HG02642 (cell line): ENCODE results near the gene CCDC12.

Source experiments
- ATAC-seq: cut with Tn5 transposase; IDR thresholded peaks from one replicate; pipeline ENCODE4 v1.9.1; 2021; ENCODE audit warnings: mild to moderate bottlenecking; ENCODE audit not compliant: unreplicated experiment, poor library complexity

Gene CCDC12

DNA sequence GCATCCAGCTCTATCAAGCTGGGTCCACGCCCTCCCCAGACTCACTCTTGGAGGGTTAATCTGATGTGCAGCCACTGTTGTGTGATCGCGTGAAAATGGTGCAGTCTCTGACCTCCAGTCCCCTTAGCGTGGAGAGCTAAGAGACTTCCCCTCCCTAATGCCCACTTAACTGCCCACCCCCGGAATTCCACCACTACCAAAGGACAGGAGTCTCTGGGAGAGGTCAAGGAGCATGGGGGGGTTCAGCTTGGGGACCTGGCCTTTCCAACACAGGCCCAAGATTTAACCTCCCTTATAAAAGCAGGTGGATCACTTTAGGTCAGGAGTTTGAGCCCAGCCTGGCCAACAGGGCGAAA is 48.8 kb downstream of the CCDC12 start:
- no peak for ATAC-seq

GRCh38 chr3:46926871-46927717 is 49.5 kb downstream of the CCDC12 start:
- peak; percentile 60 for ATAC-seq

DNA sequence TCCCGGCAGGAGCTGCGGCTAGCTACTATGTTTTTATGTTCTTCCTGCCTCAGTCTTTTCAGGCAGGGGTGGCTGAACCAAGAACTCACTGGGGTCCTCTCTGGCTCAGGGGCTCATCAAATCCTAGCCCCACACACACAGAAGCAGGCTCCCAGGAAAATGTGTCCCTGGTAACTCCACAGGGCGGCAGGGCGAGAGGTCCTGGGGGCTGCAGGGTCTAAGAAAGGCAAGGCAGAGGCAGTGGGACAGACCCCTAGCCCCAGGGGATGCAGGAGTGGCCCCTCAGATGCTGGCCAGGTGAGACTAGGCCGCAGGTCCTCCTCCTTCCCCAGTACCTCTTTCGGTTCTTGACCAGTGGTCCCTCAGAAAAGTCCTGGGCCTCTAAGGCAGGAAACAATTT is 50.1 kb downstream of the CCDC12 start:
- ATAC-seq = no peak

DNA sequence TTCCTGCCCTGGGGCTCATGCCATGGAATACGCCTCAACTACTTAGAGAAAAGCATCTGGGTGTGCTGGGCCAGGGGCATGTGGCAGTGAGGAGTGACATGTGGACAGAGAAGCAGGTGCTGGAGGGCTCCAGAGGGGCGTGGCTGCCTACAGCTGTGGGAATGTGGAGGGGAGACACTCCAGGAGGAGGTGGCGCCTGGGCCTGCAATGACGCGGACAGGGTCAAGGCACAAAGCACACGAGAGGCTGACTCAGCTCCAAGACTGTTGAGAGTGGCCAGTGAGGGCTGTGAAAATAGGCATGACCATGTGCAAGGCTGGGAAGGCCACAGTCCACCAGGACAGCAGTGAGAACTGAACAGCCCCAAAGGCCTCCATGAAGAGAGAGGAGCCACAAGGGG is 50.5 kb downstream of the CCDC12 start:
- ATAC-seq = no peak

DNA sequence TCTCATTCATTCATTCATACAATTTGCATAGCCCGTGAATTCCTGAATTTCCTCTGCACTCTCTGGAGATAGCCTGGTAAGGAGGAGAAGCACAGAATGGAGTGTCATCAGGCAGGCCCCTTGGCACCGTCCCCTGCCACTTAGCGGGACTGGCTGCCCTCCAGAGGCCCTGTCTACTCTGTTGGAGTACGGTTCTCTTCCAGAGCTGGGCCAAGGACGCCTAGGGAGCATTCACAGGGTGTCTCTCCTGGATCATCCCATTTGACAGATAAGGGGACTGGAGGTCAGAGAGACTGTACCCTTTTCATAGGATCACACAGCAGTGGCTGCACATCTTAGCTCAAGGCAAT is 51.0 kb downstream of the CCDC12 start:
- no peak for ATAC-seq

DNA sequence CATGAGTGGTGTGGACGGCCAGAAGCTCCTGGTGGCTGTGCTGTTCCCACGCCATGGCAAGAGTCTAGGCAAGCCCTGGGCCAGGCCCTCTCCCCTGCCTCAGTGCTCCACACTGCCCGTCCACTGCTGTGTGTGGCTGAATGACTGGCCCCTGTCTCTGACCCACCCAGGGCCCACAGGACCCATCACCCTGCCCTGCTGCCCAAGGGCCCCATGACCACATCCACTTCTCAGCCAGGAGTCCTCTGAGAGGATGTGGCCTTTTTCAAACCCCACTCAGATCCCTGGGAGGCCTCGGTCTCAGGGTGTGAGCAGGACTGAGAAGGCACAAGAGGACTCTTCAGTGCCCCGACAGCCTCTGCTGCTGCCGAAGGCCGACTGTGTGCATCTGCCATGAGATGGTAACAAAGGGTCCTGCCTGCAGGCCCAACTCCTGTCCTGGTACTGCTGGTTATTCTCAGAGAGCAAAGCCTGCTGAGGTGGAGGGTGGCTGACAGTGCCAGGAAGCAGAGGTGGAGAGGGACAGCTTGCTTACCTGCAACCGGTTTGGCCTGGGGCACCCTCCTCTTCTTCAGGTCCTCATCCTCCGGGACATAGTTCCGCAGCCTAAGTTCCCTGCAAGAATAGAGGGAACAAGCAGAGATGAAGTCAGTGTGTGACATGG is 51.5 kb downstream of the CCDC12 start:
- ATAC-seq = no peak

DNA sequence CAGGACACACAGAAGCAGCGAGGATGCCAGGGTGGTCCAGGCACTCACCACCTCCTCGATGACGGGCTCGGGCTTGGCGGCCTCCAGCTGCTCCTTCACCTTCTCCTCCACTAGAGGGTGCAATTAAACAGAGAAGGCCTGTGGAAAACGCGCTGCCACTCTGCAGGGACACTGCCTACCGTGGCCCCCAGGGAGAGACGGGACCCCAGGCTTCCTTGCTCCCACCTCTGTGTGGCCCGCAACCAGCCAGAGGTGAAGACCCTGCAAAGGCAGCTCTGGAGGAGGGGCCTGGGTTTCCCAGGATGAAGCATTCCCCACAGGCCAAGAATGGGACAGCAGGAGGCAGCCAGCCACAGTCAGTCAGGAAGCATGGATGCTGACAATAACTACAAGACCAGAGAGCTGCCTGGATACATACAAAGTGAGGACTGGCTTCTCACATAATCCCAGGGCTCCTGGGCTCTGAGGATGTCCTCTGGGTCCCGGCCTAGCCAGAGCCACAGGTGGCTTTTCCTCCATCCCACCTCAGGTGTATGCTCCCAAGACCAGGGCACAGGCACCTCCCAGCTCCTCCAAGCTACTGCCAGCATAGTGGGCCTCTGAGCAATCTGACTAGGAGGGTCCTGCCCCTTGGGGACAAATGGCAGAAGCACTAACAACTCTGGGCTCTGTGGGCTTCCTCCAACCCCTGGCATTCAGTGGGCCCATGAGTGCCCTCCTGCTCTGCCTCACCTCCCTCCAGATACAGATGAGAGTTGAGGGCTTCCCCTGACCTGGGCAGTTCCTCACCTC is 52.8 kb downstream of the CCDC12 start:
- no peak for ATAC-seq

DNA sequence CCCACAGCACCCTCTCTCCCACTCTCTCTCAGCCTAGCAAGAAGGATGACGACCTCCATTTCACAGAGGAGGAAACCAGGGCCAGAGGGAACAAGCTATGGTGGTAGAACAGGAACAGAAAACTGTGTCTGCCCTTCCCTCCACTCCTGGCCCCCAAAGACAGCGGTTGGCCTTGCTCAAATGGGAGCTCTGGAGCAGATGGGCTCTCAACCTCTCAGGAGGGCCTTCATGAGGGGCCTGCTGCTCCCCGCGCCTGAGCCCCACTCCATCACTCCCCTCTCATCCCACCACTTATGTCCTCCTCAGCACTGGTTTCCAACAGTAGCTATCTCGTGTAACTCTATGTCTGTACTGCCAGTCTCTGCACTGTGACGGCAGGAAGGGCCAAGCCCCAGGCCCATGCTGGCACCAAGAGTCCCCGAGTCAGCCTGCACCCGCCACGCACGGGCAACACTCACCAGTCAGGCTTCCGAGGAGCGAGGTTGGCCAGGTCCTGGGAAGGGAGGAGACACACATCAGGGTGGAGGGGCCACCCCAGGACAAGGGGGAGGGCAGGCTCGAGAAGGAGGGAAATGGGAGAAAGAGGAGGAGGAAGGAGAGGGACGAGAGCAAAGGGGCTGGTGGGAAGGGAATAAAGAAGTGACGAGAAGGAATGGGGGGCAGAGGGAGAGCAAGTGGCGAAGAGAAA is 53.5 kb downstream of the CCDC12 start:
- no peak for ATAC-seq

DNA sequence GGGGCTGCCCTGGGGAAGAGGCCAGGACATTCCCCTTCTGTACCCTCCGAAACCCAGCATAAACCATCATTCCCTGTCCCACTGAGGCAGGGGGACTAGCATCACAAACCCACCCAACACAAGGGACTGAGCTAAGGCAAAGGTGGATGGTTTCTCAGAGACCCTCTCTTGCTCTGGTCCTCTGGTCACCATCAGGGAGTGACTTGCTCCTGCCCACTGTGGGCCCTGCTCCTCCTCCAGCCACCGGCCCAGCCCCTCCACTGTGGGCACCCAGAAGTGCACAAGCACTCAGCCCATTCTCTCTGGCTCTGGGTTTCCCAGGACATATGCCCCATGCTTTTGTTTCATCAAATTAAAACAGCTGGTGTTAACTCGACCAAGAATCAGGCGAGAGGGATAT is 54.1 kb downstream of the CCDC12 start:
- no peak for ATAC-seq

- no peak for ATAC-seq
Observed at GRCh38 chr3:46921871-46922271, 54.7 kb downstream of the CCDC12 start.

DNA sequence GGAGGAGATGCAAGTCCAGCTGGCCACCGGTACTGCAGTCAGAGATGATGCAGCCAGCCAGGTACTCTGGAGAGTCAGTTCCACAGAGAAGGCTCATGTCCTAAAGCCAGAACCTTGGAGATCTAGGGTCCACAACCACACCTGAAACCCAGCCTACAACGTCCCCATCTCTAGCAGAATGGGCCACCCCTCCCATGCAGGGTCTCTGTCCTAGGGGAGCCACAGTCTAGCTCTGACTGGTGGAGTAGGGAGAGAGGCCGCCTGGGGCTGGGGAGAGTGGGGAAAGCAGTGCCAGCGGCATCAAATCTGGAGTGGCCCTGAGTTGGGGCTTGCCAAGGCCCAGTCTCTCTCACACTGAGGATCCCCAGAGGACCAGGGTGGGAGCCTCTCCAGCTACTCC is 55.5 kb downstream of the CCDC12 start:
- no peak for ATAC-seq

GRCh38 chr3:46918634-46919033 is 57.9 kb downstream of the CCDC12 start:
- no peak for ATAC-seq

GRCh38 chr3:46918202-46918601 is 58.3 kb downstream of the CCDC12 start:
- no peak for ATAC-seq

DNA sequence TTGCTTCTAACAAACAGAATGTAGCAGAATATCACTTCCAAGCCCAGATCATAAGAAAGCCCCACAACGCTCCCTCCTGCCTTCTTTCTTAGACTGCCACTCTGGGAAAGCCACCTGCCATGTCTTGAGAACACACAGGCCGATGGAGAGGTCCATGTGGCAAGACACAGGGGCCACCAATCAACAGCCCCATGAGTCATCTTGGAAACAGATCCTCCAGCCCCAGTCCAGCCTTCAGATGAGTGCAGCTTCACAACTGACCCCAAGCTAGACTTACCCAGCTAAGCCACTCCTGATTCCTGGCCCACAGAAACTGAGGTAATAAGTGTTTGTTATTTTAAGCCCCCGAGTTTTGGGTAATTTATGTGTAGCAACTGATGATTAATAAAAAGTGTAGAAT is 59.3 kb downstream of the CCDC12 start:
- ATAC-seq = no peak

- ATAC-seq = no peak
Observed at GRCh38 chr3:46916799-46917198, 59.7 kb downstream of the CCDC12 start.

- ATAC-seq = no peak
Observed at GRCh38 chr3:46916278-46916677, 60.3 kb downstream of the CCDC12 start.

GRCh38 chr3:46915297-46915822 is 61.2 kb downstream of the CCDC12 start:
- ATAC-seq = no peak

GRCh38 chr3:46914849-46915248 is 61.7 kb downstream of the CCDC12 start:
- no peak for ATAC-seq

- no peak for ATAC-seq
Observed at GRCh38 chr3:46913644-46914043, 62.9 kb downstream of the CCDC12 start.

DNA sequence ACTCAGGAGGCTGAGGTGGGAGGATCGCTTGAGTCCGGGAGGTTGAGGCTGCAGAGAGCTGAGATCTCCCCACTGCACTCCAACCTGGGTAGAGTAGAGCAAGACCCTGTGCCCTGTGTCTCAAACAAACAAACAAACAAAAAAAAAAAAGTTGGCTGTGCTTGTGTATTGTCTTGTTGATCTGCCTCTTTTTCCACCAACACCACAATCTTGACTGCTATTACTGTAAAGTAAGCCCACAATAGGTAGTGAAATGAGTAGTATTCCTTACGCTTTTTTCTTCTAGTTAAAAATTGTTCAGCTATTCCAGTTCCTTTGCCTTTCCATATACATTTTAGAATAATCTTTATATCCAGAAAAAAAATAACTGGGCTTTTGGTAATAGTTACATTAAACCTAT is 63.6 kb downstream of the CCDC12 start:
- ATAC-seq = no peak
